SK-N-SH (cell line): ENCODE results near the gene TSPAN15. TPM values are rescaled to one million over a fixed set of nuclear protein-coding genes. Genes with fewer than 3 reads are reported as not detected.

Experiments used
- CTCF ChIA-PET: fragments of 300-600, 350-600 bp; formaldehyde crosslinking; extraction: SDS; loops from one replicate; lab custom pipeline; 2021; lab: Yijun Ruan, JAX
- POLR2A ChIA-PET: fragments of 350-600 bp; sonication (Branson Sonifier 250); formaldehyde crosslinking; extraction: SDS; loops from one replicate; lab custom pipeline; 2020; ENCODE audit warnings: antibody characterized with exemption, inconsistent platforms; lab: Yijun Ruan, JAX
- DNase-seq: peaks from one replicate; pipeline ENCODE4 v3.0.0; 2012
- H2AFZ ChIP-seq: fragments of 200-600 bp; sonication (generic); 2 replicates; pipeline ENCODE4 v1.8.1; 2016; ENCODE audit warnings: antibody characterized with exemption, mild to moderate bottlenecking, low read depth
- H3F3A ChIP-seq: fragments of 200-600 bp; sonication (generic); replicated peaks from 2 replicates; pipeline ENCODE3; 2016; ENCODE audit warnings: antibody characterized with exemption, mild to moderate bottlenecking; ENCODE audit not compliant: insufficient read depth
- H3K27ac ChIP-seq, 2 experiments: fragments of 200-500 bp in 1 of 2; fragments of 200-600 bp in 1 of 2; sonication (Bioruptor generic) in 1 of 2; sonication (generic), shearing (Covaris generic) in 1 of 2; 2 replicates each; pipeline versions ENCODE4 v1.5.1 to v1.6.1; 2014 to 2016; ENCODE audit warnings: low read depth in 2 of 2, inconsistent platforms in 1 of 2, low read length in 1 of 2, mild to moderate bottlenecking in 1 of 2, mixed read lengths in 1 of 2
- H3K27me3 ChIP-seq: fragments of 200-600 bp; sonication (generic), shearing (Covaris generic); 2 replicates; pipeline ENCODE4 v1.6.1; 2016; ENCODE audit warnings: mixed run types; ENCODE audit not compliant: insufficient read depth
- H3K36me3 ChIP-seq, 2 experiments: fragments of 200-500 bp in 1 of 2; fragments of 200-600 bp in 1 of 2; sonication (Bioruptor generic) in 1 of 2; sonication (generic) in 1 of 2; replicated peaks in 1 of 2; 2 replicates each; pipeline versions ENCODE3 to v1.5.1; 2014 to 2016; ENCODE audit warnings: low read length in 1 of 2, mild to moderate bottlenecking in 1 of 2; ENCODE audit not compliant: insufficient read depth in 2 of 2, control insufficient read depth in 1 of 2
- H3K4me1 ChIP-seq, 2 experiments: fragments of 200-500 bp in 1 of 2; fragments of 200-600 bp in 1 of 2; sonication (Bioruptor generic) in 1 of 2; sonication (generic), shearing (Covaris generic) in 1 of 2; 2 replicates each; pipeline versions ENCODE4 v1.5.1 to v1.6.1; 2014 to 2016; ENCODE audit warnings: low read depth in 1 of 2, low read length in 1 of 2, mixed run types in 1 of 2; ENCODE audit not compliant: insufficient read depth in 2 of 2, control insufficient read depth in 1 of 2
- H3K4me2 ChIP-seq: fragments of 200-600 bp; sonication (generic), shearing (Covaris generic); 2 replicates; pipeline ENCODE4 v1.6.1; 2017; ENCODE audit warnings: mixed run types
- H3K4me3 ChIP-seq, 2 experiments: fragments of 200-500 bp in 1 of 2; fragments of 200-600 bp in 1 of 2; sonication (Bioruptor generic) in 1 of 2; sonication (generic), shearing (Covaris generic) in 1 of 2; 2 replicates each; pipeline versions ENCODE4 v1.5.1 to v1.8.1; 2014 to 2016; ENCODE audit warnings: low read depth in 2 of 2, inconsistent platforms in 1 of 2, low read length in 1 of 2, mild to moderate bottlenecking in 1 of 2, mixed read lengths in 1 of 2, moderate library complexity in 1 of 2
- H3K79me2 ChIP-seq: fragments of 200-600 bp; sonication (generic); 2 replicates; pipeline ENCODE4 v1.8.1; 2017; ENCODE audit warnings: mild to moderate bottlenecking; ENCODE audit not compliant: insufficient read depth
- H3K9ac ChIP-seq: fragments of 200-600 bp; sonication (generic); 2 replicates; pipeline ENCODE4 v1.6.1; 2017; ENCODE audit warnings: mixed run types
- H3K9me2 ChIP-seq: fragments of 200-600 bp; sonication (generic); 2 replicates; pipeline ENCODE4 v1.6.1; 2017; ENCODE audit warnings: mixed run types
- H3K9me3 ChIP-seq: fragments of 200-600 bp; sonication (generic); 2 replicates; pipeline ENCODE4 v1.6.1; 2017; ENCODE audit warnings: mixed run types, mild to moderate bottlenecking, moderate library complexity
- H4K20me1 ChIP-seq: fragments of 200-600 bp; sonication (generic); 2 replicates; pipeline ENCODE4 v1.6.1; 2017; ENCODE audit warnings: mild to moderate bottlenecking, mixed run types; ENCODE audit not compliant: insufficient read depth
- CTCF ChIP-seq: fragments of 200-600 bp; sonication (generic); IDR thresholded peaks from 2 replicates; pipeline ENCODE4 v1.6.1; 2017; ENCODE audit warnings: antibody characterized with exemption, mild to moderate bottlenecking, moderate library complexity
- FOSL2 ChIP-seq: IDR thresholded peaks from 2 replicates; pipeline ENCODE4 v1.4.0; 2012; ENCODE audit warnings: low read depth, mild to moderate bottlenecking, moderate library complexity, borderline replicate concordance
- FOXJ3 ChIP-seq: sonication (generic); formaldehyde crosslinking; IDR thresholded peaks from 2 replicates; pipeline ENCODE4 v1.5.1; 2020; ENCODE audit warnings: mild to moderate bottlenecking, missing genetic modification reagents
- GABPA ChIP-seq: IDR thresholded peaks from 2 replicates; pipeline ENCODE4 v1.4.0; 2012; ENCODE audit warnings: low read depth, mild to moderate bottlenecking
- GATA2 ChIP-seq: sonication (generic); formaldehyde crosslinking; IDR thresholded peaks from 2 replicates; pipeline ENCODE4 v1.5.0; 2020; ENCODE audit warnings: mild to moderate bottlenecking, missing genetic modification reagents
- IRF3 ChIP-seq: fragments of 150-350 bp; IDR thresholded peaks from 2 replicates; pipeline ENCODE4 v1.6.1; 2016; ENCODE audit warnings: mild to moderate bottlenecking, low read depth, low read length
- MEF2A ChIP-seq: IDR thresholded peaks from 2 replicates; pipeline ENCODE4 v1.4.0; 2012; ENCODE audit warnings: low read depth, borderline replicate concordance
- NFIC ChIP-seq: IDR thresholded peaks from 2 replicates; pipeline ENCODE4 v1.4.0; 2012; ENCODE audit warnings: borderline replicate concordance
- NRF1 ChIP-seq: IDR thresholded peaks from 2 replicates; pipeline ENCODE4 v1.6.1; 2012; ENCODE audit warnings: low read depth, mild to moderate bottlenecking, low read length
- REST ChIP-seq: IDR thresholded peaks from 2 replicates; pipeline ENCODE4 v1.6.1; 2012; ENCODE audit warnings: mild to moderate bottlenecking, low read depth, low read length, moderate library complexity
- SIN3A ChIP-seq: IDR thresholded peaks from 2 replicates; pipeline ENCODE4 v1.6.1; 2012; ENCODE audit warnings: low read depth, mild to moderate bottlenecking, low read length, moderate library complexity, borderline replicate concordance
- SMC3 ChIP-seq: IDR thresholded peaks from 2 replicates; pipeline ENCODE4 v1.6.1; 2012; ENCODE audit warnings: low read depth, low read length, improper control_type of control experiment
- TAF1 ChIP-seq: IDR thresholded peaks from 2 replicates; pipeline ENCODE4 v1.6.1; 2012; ENCODE audit warnings: low read depth, mild to moderate bottlenecking, low read length, moderate library complexity, borderline replicate concordance
- TCF12 ChIP-seq: IDR thresholded peaks from 2 replicates; pipeline ENCODE4 v1.4.0; 2012
- USF2 ChIP-seq: fragments of 150-350 bp; IDR thresholded peaks from 2 replicates; pipeline ENCODE4 v1.6.1; 2017; ENCODE audit warnings: antibody characterized with exemption, low read length, low read depth, borderline replicate concordance
- YY1 ChIP-seq: IDR thresholded peaks from 2 replicates; pipeline ENCODE4 v1.4.0; 2012; ENCODE audit warnings: low read depth, mild to moderate bottlenecking
- WGBS: methylation state at CpG from one replicate; pipeline ENCODE4 v1.1.6; 2017; ENCODE audit warnings: low lambda C conversion rate; 5-methylcytosine and 5-hydroxymethylcytosine counted together
- polyA plus RNA-seq, 3 experiments: library from polyadenylated mRNA; depleted of rRNA; stranded (reverse); fragments of >200 nt; gene quantifications; 2 replicates each; pipeline ENCODE4 v1.2.3, GENCODE V29; 2012
- TF ChIP-seq, protein P1 (sequence below): IDR thresholded peaks from 2 replicates; pipeline ENCODE4; 2012
- TF ChIP-seq, protein P2 (sequence below): IDR thresholded peaks from 2 replicates; pipeline ENCODE4 v1.4.0; 2012; ENCODE audit warnings: low read depth
- TF ChIP-seq, protein P3 (sequence below): IDR thresholded peaks from 2 replicates; pipeline ENCODE4 v1.4.0; 2012; ENCODE audit warnings: low read depth, borderline replicate concordance

Gene TSPAN15
- polyA plus RNA-seq, 1 of the 3 experiments (the other 2 are of a cell fraction) = 8.5 TPM

DNA sequence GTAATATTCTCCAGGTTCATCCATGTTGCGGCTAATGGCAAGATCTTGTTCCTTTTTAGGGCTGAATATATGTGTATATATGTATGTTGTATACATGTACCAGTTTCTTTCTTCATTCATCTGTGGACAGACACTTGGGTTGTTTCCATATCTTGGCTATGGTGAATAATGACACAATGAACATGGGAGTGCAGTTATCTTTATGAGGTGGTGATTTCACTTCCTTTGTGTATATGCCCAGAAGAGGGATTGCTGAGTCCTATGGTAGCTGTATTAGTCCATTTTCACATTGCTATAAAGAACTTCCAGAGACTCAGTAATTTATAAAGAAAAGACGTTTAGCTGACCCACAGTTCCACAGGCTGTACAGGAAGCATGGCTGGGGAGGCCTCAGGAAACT, 17.1 kb upstream of the TSPAN15 start (continued):
- TF ChIP-seq REST = no peak

GRCh38 chr10:69434926-69435325, 16.3 kb upstream of the TSPAN15 start:
- 86% methylated on average over 9 of the region's 11 CpGs for WGBS
- CTCF ChIA-PET = interaction anchor here (1.4 kb wide), 1 partner anchor 14 kb away, joined by 3 read pairs; no protein-coding TSS in a partner anchor

More at GRCh38 chr10:69434926-69435325, 16.3 kb upstream of the TSPAN15 start:
- Histone ChIP-seq H3K79me2 (no peaks in the 10 kb centered on the region), H4K20me1 (no peaks in the 10 kb centered on the region), H2AFZ (no peak overlapping the region), H3K27me3 (no peaks in the 10 kb centered on the region), H3K27ac (no peak overlapping the region), H3K9me3 (no peaks in the 10 kb centered on the region), H3K36me3 (no peaks in the 10 kb centered on the region), H3K4me3 (no peak overlapping the region), H3K9me2 (no peaks in the 10 kb centered on the region), H3K4me2 (no peak overlapping the region), H3K4me1 (peaks cover 9 to 15% of the 10 kb centered on the region in 2 experiments; a peak in 3 of 4 replicates), H3F3A (no peaks in the 10 kb centered on the region), H3K9ac (no peak overlapping the region)
- POLR2A ChIA-PET = no interaction called here
- no peak for TF ChIP-seq GATA2 (CRISPR knock-in tag)
- TF ChIP-seq MEF2A = no peak
- no peak for TF ChIP-seq FOXJ3 (CRISPR knock-in tag)
- TF ChIP-seq USF2 = no peak
- no peak for TF ChIP-seq NRF1
- no peak for TF ChIP-seq IRF3
- no peak for TF ChIP-seq SIN3A
- TF ChIP-seq, protein P1, sequence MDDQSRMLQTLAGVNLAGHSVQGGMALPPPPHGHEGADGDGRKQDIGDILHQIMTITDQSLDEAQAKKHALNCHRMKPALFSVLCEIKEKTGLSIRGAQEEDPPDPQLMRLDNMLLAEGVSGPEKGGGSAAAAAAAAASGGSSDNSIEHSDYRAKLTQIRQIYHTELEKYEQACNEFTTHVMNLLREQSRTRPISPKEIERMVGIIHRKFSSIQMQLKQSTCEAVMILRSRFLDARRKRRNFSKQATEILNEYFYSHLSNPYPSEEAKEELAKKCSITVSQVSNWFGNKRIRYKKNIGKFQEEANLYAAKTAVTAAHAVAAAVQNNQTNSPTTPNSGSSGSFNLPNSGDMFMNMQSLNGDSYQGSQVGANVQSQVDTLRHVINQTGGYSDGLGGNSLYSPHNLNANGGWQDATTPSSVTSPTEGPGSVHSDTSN = no peak
- TF ChIP-seq SMC3 = no peak
- no peak for TF ChIP-seq FOSL2
- TF ChIP-seq, protein P2, sequence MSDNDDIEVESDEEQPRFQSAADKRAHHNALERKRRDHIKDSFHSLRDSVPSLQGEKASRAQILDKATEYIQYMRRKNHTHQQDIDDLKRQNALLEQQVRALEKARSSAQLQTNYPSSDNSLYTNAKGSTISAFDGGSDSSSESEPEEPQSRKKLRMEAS = no peak
- TF ChIP-seq TCF12 = no peak
- no peak for TF ChIP-seq GABPA
- TF ChIP-seq TAF1 = no peak
- no peak for TF ChIP-seq CTCF
- no peak for TF ChIP-seq NFIC
- TF ChIP-seq YY1 = no peak
- TF ChIP-seq, protein P3, sequence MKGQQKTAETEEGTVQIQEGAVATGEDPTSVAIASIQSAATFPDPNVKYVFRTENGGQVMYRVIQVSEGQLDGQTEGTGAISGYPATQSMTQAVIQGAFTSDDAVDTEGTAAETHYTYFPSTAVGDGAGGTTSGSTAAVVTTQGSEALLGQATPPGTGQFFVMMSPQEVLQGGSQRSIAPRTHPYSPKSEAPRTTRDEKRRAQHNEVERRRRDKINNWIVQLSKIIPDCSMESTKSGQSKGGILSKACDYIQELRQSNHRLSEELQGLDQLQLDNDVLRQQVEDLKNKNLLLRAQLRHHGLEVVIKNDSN = no peak
- DNase-seq = no peak
